Transverse colon (tissue), 4 donors: Measurements from ENCODE around the gene PLEKHG4B. TPM values are rescaled to one million over a fixed set of nuclear protein-coding genes. Genes with fewer than 3 reads are reported as not detected.

ENCODE experiments used
- DNase-seq: peaks from one replicate; pipeline ENCODE4 v3.0.0-alpha.2; 2019
- H3K27ac ChIP-seq, 4 donors: fragments of 200-600 bp; sonication (generic); 2 replicates each; pipeline ENCODE4 v1.5.1; 2016 to 2018; ENCODE audit warnings: inconsistent platforms in 4 of 4
- H3K27me3 ChIP-seq: fragments of 200-600 bp; sonication (generic); 2 replicates; pipeline ENCODE4 v1.5.1; 2017; ENCODE audit warnings: inconsistent platforms
- H3K36me3 ChIP-seq, 4 donors: fragments of 200-600 bp; sonication (generic); 2 replicates each; pipeline ENCODE4 v1.5.1; 2017 to 2019; ENCODE audit warnings: inconsistent platforms in 4 of 4
- H3K4me1 ChIP-seq, 4 donors: fragments of 200-600 bp; sonication (generic); 2 replicates each; pipeline ENCODE4 v1.5.1; 2017 to 2020; ENCODE audit warnings: inconsistent platforms in 4 of 4
- H3K4me3 ChIP-seq, 4 donors: fragments of 200-600 bp; sonication (generic); 1 replicate in 1 of 4; 2 replicates in 3 of 4; pipeline versions ENCODE4 v1.5.1 to v1.6.1; 2017 to 2019; ENCODE audit warnings: inconsistent platforms in 4 of 4
- H3K9me3 ChIP-seq, 2 donors: fragments of 200-600 bp; sonication (generic); 2 replicates each; pipeline ENCODE4 v1.5.1; 2017 to 2019; ENCODE audit warnings: inconsistent platforms in 2 of 2
- EP300 ChIP-seq: sonication (generic); formaldehyde crosslinking; IDR thresholded peaks from one replicate; pipeline ENCODE4 v1.6.1; 2017; ENCODE audit warnings: antibody characterized with exemption, low read depth
- POLR2A ChIP-seq: fragments of 450-650 bp; IDR thresholded peaks from one replicate; pipeline ENCODE4 v1.6.1; 2016; ENCODE audit warnings: antibody characterized with exemption, mild to moderate bottlenecking, moderate library complexity
- POLR2AphosphoS5 ChIP-seq, 3 donors: sonication (generic); formaldehyde crosslinking; IDR thresholded peaks; one replicate each; pipeline ENCODE4 v1.6.1; 2016; ENCODE audit warnings: antibody characterized with exemption in 3 of 3
- WGBS, 2 donors: methylation state at CpG; one replicate each; pipeline ENCODE4 v1.1.5; 2018; ENCODE audit warnings: low coverage in 1 of 2; 5-methylcytosine and 5-hydroxymethylcytosine counted together
- in situ Hi-C, 4 donors: fragments of 200-750 bp; cut with MboI; loops; one replicate each; pipeline versions ENCODE4 v1.15.0 to v1.15.1; 2017; ENCODE audit warnings: low sequenced_read_pairs in 3 of 4, low pct_ligation_motif_present in 1 of 4, low pct_unique_long_range_greater_than_20kb in 1 of 4
- intact Hi-C: fragments of 100-400 bp; cut with DNase I; formaldehyde crosslinking; loops from one replicate; pipeline ENCODE4 v1.15.1; 2023; ENCODE audit warnings: low total_unique reads
- total RNA-seq, 4 donors: library from RNA; depleted of rRNA; stranded (reverse); fragments of >200 nt; gene quantifications; one replicate each; pipeline ENCODE4 v1.1.0, GENCODE V29; 2016
- TF ChIP-seq, protein P1 (sequence below), 5 experiments: fragments of 200-600 bp in 3 of 5; fragments of 450-650 bp in 2 of 5; sonication (generic) in 3 of 5; IDR thresholded peaks; 1 replicate in 2 of 5; 2 replicates in 3 of 5; pipeline ENCODE4 v1.5.1; 2016 to 2017; ENCODE audit warnings: antibody characterized with exemption in 5 of 5, inconsistent platforms in 3 of 5, mild to moderate bottlenecking in 2 of 5, moderate library complexity in 1 of 5

PLEKHG4B gene
- total RNA-seq, 4 donors from 2014 or later, result under 0.01 to 0.40 (median under 0.01) TPM; not detected in 1

DNA sequence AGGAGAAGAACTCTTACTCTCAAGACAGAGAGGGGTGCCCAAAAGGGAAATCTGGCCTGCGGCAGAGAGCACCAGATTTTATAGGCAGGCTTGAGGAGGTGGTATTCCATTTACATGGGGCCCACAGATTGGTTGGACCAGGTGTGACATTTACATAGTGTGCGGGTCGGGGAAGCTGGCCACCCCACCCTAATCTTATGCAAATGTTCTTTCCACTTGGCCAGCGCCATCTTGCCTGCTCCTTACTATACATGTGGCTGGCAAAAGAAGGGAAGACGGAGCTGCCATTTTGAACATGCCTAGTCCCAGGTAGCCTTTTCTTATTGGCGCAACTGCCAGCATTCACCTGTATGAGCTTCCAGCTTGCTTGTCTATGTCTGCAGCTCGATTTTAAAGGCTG lies 34.8 kb downstream of the PLEKHG4B start:
- H3K4me1 ChIP-seq, result no peaks in the 10 kb centered on the region
- no peaks in the 10 kb centered on the region for H3K9me3 ChIP-seq
- no peak overlapping the region for H3K4me3 ChIP-seq
- H3K27ac ChIP-seq, result no peak overlapping the region
- intact Hi-C loops (no loop called here), in situ Hi-C loops (no loop called here)
- H3K36me3 ChIP-seq, result no peaks in the 10 kb centered on the region
- 84 to 97% methylated on average over 5 to 7 of the region's 7 CpGs for WGBS, 2 donors
- DNase-seq, result no peak
- TF ChIP-seq, protein P1, sequence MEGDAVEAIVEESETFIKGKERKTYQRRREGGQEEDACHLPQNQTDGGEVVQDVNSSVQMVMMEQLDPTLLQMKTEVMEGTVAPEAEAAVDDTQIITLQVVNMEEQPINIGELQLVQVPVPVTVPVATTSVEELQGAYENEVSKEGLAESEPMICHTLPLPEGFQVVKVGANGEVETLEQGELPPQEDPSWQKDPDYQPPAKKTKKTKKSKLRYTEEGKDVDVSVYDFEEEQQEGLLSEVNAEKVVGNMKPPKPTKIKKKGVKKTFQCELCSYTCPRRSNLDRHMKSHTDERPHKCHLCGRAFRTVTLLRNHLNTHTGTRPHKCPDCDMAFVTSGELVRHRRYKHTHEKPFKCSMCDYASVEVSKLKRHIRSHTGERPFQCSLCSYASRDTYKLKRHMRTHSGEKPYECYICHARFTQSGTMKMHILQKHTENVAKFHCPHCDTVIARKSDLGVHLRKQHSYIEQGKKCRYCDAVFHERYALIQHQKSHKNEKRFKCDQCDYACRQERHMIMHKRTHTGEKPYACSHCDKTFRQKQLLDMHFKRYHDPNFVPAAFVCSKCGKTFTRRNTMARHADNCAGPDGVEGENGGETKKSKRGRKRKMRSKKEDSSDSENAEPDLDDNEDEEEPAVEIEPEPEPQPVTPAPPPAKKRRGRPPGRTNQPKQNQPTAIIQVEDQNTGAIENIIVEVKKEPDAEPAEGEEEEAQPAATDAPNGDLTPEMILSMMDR (IDR thresholded peaks at IDR 0.05), result no peak
- TF ChIP-seq EP300 (no peak), POLR2A (no peak), POLR2AphosphoS5 (IDR thresholded peaks at IDR 0.05) (no peak)
- peaks cover 4% of the 10 kb centered on the region for H3K27me3 ChIP-seq

DNA sequence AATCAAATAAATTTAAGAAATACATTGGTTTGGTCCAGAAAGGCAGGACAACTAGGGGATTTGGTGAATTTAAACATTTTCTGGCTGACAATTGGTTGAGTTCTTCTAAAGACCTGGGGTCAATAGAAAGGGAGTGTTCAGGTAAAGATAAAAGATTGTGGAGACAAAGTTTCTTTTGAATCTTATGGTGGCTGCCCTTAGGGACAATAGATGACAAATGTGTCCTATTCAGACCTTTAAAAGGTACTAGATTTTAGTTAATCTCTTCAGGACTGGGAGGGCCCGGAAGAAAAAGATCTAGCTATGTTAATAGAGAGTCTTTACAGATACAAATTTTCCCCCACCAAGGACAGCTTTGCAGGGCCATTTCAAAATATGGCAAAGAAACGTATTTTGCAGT lies 35.9 kb downstream of the PLEKHG4B start:
- no peak for TF ChIP-seq POLR2AphosphoS5 (IDR thresholded peaks at IDR 0.05)
- TF ChIP-seq, protein P1 (IDR thresholded peaks at IDR 0.05), result no peak
- no peak overlapping the region for H3K27ac ChIP-seq
- intact Hi-C loops (no loop called here), in situ Hi-C loops (no loop called here)
- WGBS, 2 donors, result 65 to 69% methylated on average over 2 of the region's 2 CpGs
- H3K9me3 ChIP-seq, result no peaks in the 10 kb centered on the region
- DNase-seq, result no peak
- peaks cover 4% of the 10 kb centered on the region for H3K27me3 ChIP-seq
- no peak overlapping the region for H3K4me3 ChIP-seq
- no peaks in the 10 kb centered on the region for H3K4me1 ChIP-seq
- H3K36me3 ChIP-seq, result no peaks in the 10 kb centered on the region

GRCh38 chr5:128446-128845 lies 36.5 kb downstream of the PLEKHG4B start:
- DNase-seq, result no peak
- in situ Hi-C loops, result no loop called here
- Histone ChIP-seq H3K27ac (no peak overlapping the region), H3K4me1 (no peaks in the 10 kb centered on the region), H3K4me3 (no peak overlapping the region), H3K27me3 (peaks cover 4% of the 10 kb centered on the region), H3K9me3 (no peaks in the 10 kb centered on the region), H3K36me3 (no peaks in the 10 kb centered on the region)
- TF ChIP-seq EP300 (no peak), POLR2AphosphoS5 (IDR thresholded peaks at IDR 0.05) (no peak), POLR2A (no peak)
- TF ChIP-seq, protein P1 (IDR thresholded peaks at IDR 0.05), result no peak
- 90 to 100% methylated on average over 2 of the region's 2 CpGs for WGBS, 2 donors
- intact Hi-C loops, result no loop called here

DNA sequence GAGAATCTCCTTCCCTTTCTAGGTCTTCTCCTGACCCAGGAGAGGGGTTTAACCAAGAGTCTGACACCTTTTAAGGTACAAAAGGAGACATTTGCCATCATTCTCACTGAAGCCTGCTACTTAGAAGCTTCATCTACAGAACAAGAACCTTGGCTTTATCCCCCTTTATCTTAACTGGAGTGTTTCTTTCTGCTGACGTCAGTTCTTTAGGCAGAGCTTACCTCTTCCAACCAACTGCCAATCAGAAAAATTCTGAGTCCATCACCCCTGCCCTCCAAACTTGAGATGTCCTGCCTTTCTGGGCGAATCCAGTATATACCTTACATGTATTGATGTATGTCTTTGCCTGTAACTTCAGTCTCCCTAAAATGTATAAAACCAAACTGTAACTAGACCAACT lies 37.2 kb downstream of the PLEKHG4B start:
- no peak for TF ChIP-seq POLR2AphosphoS5 (IDR thresholded peaks at IDR 0.05)
- no peak for TF ChIP-seq EP300
- TF ChIP-seq POLR2A, result no peak
- TF ChIP-seq, protein P1 (IDR thresholded peaks at IDR 0.05), result no peak
- in situ Hi-C loops (no loop called here), intact Hi-C loops (no loop called here)
- Histone ChIP-seq H3K9me3 (no peaks in the 10 kb centered on the region), H3K27me3 (peaks cover 4% of the 10 kb centered on the region), H3K4me3 (no peak overlapping the region), H3K36me3 (no peaks in the 10 kb centered on the region), H3K27ac (no peak overlapping the region), H3K4me1 (no peaks in the 10 kb centered on the region)
- WGBS, 2 donors, result 78 to 87% methylated on average over 2 of the region's 2 CpGs
- DNase-seq, result no peak
